ENCODE measurements around the gene WDFY4. TPM values are rescaled to one million over a fixed set of nuclear protein-coding genes. Genes with fewer than 3 reads are reported as not detected.

The WDFY4 gene
- total RNA-seq, 1 experiment from 2014 or later, result not detected

GRCh38 chr10:48838834-48839233 is 154.2 kb downstream of the WDFY4 start:
- Histone ChIP-seq H3K14ac (ENCODE audit: insufficient read depth, low read length) (no peak overlapping the region), H4K20me1 (ENCODE audit: control insufficient read depth, insufficient read depth, insufficient read length) (no peaks in the 10 kb centered on the region), H3K23me2 (ENCODE audit: insufficient read length, low read depth, low read length, poor library complexity, severe bottlenecking) (no peaks in the 10 kb centered on the region), H3K23ac (ENCODE audit: insufficient read length, low read depth, low read length) (no peak overlapping the region), H4K8ac (replicated peaks; ENCODE audit: insufficient read length, low read depth, low read length) (no peak overlapping the region), H2BK15ac (ENCODE audit: low read depth, low read length) (no peak overlapping the region), H3K18ac (ENCODE audit: insufficient read length, low read depth, low read length) (no peak overlapping the region), H2BK120ac (ENCODE audit: low read depth, low read length, poor library complexity, severe bottlenecking) (no peak overlapping the region), H3K9me3 (ENCODE audit: control insufficient read depth, low read depth, low read length) (no peaks in the 10 kb centered on the region), H2BK5ac (ENCODE audit: insufficient read length, low read length) (no peak overlapping the region), H4K91ac (ENCODE audit: insufficient read length, low read depth, low read length) (no peak overlapping the region), H3K4me2 (ENCODE audit: insufficient read depth, insufficient read length, low read length) (no peak overlapping the region), H2BK20ac (ENCODE audit: low read depth, low read length, poor library complexity, severe bottlenecking) (no peak overlapping the region), H3T11ph (ENCODE audit: low read length) (no peak overlapping the region), H3K4ac (ENCODE audit: low read depth, low read length) (no peak overlapping the region), H3K27ac (ENCODE audit: insufficient read length, low read depth, low read length) (no peak overlapping the region), H3K56ac (ENCODE audit: insufficient read length, low read depth, low read length) (no peak overlapping the region), H3K27me3 (ENCODE audit: insufficient read depth, low read length) (no peaks in the 10 kb centered on the region), H3K9ac (ENCODE audit: extremely low read depth, insufficient read length, low read length) (no peak overlapping the region), H2BK12ac (ENCODE audit: insufficient read length, low read depth, low read length) (no peak overlapping the region), H3K79me1 (ENCODE audit: insufficient read depth, low read depth, low read length, poor library complexity, severe bottlenecking) (no peaks in the 10 kb centered on the region), H3K79me2 (ENCODE audit: insufficient read depth, low read length) (no peaks in the 10 kb centered on the region), H4K5ac (ENCODE audit: insufficient read length, low read depth, low read length) (peak overlapping the region; percentile 91), H2AK5ac (ENCODE audit: insufficient read length, low read length) (no peak overlapping the region), H3K4me1 (ENCODE audit: insufficient read depth, low read length) (no peaks in the 10 kb centered on the region), H2AFZ (ENCODE audit: low read length) (peak overlapping the region; percentile 92)
- H3K4me1 Mint-ChIP-seq, result peaks cover 0 to 10% of the 10 kb centered on the region in 2 experiments; a peak in 1 of 4 replicates
- DNase-seq, result no peak
- no peaks in the 10 kb centered on the region for H3K9me3 Mint-ChIP-seq
- H3K4me3 Mint-ChIP-seq, result no peak overlapping the region
- TF ChIP-seq, protein P1, sequence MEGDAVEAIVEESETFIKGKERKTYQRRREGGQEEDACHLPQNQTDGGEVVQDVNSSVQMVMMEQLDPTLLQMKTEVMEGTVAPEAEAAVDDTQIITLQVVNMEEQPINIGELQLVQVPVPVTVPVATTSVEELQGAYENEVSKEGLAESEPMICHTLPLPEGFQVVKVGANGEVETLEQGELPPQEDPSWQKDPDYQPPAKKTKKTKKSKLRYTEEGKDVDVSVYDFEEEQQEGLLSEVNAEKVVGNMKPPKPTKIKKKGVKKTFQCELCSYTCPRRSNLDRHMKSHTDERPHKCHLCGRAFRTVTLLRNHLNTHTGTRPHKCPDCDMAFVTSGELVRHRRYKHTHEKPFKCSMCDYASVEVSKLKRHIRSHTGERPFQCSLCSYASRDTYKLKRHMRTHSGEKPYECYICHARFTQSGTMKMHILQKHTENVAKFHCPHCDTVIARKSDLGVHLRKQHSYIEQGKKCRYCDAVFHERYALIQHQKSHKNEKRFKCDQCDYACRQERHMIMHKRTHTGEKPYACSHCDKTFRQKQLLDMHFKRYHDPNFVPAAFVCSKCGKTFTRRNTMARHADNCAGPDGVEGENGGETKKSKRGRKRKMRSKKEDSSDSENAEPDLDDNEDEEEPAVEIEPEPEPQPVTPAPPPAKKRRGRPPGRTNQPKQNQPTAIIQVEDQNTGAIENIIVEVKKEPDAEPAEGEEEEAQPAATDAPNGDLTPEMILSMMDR (conservative IDR thresholded peaks at IDR 0.05), result no peak
- no CpG with 5 or more reads among the region's 5 CpGs for WGBS (ENCODE audit: extremely low coverage, insufficient read length, low lambda C conversion rate)
- no peak overlapping the region; a peak in 1 of 7 replicates for H3K27ac Mint-ChIP-seq
- H3K36me3 Mint-ChIP-seq (ENCODE audit: insufficient read depth in 1 of 3, low read depth in 3 of 3), result no peaks in the 10 kb centered on the region
- peaks cover 2% of the 10 kb centered on the region; the same call in 1 of the 2 replicates for H3K27me3 Mint-ChIP-seq (ENCODE audit: low read depth)

All from H9 (cell line).